GM19193 (cell line): ENCODE measurements around the gene PHLDB3.

Source experiments
- POLR2A ChIP-seq: IDR thresholded peaks from 4 replicates; pipeline ENCODE4 v1.6.1; 2011; ENCODE audit not compliant: insufficient read depth, insufficient read length; ENCODE audit errors: extremely low read depth

The PHLDB3 gene

DNA sequence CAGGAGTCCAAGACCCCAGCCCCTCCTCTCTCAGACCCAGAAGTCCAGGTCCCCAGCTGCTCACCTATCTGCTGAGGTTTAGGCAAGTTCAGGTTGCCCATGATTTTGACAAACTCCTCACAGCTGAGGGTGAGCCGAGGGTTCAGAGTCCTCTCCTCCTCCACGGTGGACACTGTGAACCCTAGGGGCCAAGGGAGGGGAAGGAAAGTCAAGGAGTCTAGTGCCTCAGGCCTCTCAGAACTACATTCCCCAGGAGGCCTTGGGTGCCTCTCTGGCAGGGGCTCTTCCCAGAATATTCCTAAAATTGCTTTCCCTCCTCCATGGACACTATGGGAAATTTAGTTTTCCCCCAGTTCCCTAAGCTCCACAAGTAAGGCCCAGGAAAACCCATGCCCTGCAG lies 3.3 kb upstream of the PHLDB3 start:
- TF ChIP-seq POLR2A, result no peak

DNA sequence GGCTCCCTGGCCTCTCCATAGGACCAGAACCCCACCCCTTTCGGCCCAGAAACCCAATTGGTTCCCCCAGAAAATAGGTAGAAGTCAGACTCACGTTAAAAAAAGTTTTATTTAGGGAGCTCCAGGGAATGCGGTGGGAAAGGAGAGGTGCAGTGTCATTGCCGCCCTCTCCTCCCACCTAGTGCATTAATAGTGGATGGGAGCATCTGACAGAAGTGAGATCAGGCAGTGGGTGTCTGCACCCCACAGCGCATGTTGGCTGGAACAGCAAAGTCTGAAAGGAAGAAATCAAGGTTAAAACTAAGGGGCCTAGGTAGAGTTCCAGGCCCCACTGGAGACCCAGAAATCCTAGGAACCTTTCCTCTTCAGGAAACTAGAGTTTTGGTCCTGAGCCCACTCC lies 2.1 kb upstream of the PHLDB3 start:
- no peak for TF ChIP-seq POLR2A

DNA sequence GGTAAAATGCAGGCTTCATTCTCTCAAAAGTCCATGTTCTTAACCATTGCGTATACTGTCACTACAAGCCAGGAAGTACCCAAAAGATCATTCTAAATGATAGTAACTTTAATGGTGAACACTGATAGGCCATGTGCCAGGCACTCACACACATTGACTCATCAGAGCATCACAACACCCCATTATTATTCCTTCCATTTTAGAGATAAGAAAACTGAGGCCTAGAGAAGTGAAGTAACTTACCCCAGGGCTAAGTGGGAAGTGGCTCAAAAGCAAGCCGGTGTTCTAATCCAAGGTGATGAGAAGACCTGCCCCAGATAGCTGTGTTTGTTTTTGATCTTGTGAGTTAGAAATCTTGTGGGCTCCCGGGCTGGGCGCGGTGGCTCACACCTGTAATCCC lies 1.4 kb upstream of the PHLDB3 start:
- no peak for TF ChIP-seq POLR2A

DNA sequence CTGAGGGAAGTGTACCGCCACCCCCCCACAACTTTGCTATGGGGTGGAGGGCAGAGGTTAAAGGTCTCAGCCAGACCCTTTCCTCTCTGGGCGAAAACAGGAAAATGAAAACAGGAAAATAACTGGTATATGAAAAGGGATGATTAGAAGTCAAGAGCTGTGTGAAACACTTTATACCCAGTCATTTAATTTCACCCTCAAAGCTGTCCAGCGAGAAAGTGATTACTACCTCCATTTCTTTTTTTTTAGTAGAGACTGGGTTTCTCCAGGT lies 575 bp upstream of the PHLDB3 start:
- TF ChIP-seq POLR2A, result no peak

DNA sequence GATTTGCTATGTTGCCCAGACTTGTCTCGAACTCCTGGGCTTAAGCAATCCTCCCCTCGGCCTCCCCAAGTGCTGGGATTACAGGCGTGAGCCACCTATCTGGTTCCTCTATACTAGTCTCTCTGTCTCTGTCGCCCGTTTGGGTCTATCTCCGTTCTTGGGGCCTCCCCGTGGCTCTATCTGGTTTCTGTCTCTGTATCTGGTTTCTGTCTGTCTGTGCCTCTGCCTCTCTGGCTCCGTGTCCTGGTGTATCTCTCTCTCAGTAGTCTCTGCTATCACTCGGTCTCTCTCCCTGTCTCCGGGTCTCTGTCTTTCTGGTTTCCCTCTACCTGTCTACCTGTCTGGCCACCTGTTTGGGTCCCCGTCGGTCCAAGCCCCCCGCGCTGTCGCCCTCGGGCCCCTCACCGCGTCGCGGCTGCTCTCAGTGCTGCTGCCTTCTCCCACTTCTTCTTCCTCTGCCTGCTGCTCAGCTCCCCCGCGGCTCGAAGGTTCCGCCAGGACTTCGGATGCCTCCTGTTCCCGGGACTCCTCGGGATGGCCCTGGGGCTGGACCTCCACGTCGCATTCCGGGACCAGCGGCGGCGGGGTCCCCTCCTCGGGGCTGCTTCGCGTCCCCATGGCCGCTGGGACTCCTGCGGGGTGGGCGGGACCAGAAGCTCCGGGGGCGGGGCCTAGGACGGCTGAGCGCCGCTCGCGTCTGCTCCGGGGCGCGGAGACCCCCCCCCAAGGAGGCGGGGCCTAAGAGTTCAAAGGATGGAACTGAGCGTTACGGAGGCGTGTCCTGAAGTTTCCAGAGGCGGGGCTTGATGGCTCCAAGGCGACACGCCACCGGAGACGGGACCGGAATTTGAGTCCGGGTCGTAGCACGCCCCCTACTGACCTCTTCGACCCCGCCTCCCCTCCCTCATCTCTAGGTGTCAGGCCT lies 783 bp downstream of the PHLDB3 start:
- peak; percentile 62 for TF ChIP-seq POLR2A

DNA sequence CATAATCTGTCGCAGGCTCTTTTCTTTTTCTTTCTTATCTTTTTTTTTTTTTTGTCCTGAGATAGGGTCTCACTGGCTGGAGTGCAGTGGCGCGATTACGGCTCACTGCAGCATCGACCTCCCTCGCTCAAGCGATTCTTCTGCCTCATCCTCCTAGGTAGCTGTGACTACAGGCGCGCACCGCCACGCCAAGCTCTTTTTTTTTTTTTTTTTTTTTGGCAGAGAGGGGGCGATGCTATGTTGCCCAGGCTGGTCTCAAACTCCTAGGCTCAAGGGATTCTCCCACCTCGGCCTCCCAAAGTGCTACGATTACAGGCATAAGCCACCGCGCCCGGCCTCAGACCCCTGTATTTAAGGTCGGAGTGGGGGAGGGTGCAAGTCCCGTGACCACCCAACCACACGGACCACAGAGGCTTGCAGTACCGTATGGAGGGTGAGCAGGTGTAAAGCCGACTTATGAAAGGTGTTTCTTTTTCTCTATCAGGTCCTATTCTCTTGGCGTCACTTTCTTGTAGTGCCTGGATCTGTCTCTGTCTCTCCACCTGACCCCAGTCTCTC lies 2.0 kb downstream of the PHLDB3 start:
- TF ChIP-seq POLR2A, result no peak

DNA sequence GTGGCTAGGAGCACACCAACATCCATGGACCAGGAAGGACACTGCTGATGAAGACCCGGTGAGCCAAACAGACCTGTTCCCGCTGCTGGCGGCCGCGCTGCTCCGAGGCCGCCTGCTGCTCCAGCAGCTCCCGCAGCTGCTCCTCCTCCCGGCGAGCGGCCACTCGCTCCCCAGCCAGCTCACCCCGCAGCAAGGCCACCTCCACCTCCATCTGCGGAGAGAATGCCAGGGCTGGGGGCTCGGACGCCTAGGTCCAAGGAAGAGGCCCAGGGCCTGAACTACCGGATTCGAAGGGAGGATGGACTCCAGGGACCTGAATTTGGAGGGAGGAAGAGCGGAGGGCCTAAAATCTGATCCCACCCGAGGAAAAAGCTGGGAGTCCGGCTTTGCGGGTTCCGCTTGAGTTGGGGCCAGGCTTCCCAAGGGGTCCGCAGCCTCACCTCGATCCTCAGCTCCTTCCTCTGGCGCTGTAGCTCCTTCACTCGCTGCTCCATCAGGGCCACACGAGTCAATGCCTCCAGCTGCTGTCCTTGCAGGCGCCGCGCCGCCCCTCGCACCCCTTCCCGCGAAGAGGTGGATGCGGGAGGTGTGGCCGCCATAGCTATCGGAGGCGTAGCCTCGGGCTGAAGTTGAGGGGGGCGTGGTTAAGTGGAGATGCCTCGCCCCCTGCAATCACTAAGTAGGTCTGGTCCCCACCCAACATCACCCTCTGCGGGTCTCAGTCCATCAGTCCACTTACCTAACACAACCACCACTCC lies 2.7 kb downstream of the PHLDB3 start:
- TF ChIP-seq POLR2A, result no peak

DNA sequence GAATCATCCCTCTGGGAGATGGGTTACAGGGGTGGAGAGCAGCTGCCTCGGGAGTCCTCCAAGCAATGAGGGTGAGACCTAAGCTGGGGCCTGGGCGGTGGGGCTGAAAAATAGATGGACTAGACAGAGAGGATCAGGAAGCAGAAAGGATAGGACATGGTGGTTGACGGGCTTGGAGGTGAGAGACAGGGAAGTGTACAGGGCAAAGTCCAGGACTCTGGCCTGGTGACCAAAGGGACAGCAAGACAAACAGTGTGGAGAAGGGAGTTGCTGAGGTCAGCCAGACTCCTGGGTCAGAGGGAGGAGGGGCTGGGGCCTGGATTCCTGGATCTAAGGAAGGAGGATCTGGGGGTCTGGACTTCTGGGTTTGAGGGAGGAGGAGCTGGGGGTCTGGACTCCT lies 5.5 kb downstream of the PHLDB3 start:
- TF ChIP-seq POLR2A, result no peak

DNA sequence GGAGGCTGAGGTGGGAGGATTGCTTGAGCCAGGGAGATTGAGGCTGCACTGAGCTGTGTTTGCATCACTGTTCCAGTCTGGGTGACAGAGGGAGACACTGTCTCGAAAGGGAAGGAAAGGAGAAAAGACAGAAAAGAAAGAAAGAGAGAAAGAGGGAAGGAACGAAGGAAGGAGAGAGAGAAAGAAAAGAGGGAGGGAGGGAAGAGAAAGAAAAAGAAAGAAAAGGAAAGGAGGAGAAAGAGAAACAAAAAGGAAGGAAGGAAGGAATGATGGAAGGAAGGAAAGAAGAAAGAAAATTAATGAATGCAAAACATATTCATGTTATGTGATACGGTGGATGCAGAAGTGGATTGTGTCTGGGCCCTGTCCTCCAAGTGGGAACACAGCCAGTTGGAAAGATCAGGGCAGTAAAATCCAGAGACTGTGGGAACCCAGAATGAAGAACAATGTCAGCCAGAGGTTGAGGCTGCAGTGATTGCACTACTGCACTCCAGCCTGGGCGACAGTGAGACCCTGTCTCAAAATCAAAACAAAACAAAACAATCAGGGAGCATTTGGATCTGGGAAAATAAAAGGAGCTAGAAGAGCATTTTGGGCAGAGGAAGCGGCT lies 6.2 kb downstream of the PHLDB3 start:
- no peak for TF ChIP-seq POLR2A

DNA sequence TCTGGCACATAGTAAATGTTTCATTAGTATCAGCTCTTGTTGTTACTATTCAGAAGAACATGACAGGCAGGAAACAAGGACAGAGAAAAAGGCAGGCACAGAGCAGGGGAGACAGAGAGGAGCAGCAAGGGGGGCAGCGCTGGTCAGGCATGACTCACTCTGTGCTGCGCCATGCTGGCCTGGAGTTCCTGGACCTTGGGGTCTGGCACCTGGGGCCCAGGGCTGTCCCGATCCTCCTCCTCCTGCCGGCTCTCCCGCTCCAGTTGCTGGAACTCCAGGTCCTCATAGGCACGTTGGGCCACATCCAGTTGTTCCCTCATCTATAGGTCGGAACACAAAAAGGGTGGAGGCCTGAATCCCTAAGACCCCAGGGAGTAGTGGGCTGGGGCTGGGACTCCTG lies 7.6 kb downstream of the PHLDB3 start:
- TF ChIP-seq POLR2A, result no peak

DNA sequence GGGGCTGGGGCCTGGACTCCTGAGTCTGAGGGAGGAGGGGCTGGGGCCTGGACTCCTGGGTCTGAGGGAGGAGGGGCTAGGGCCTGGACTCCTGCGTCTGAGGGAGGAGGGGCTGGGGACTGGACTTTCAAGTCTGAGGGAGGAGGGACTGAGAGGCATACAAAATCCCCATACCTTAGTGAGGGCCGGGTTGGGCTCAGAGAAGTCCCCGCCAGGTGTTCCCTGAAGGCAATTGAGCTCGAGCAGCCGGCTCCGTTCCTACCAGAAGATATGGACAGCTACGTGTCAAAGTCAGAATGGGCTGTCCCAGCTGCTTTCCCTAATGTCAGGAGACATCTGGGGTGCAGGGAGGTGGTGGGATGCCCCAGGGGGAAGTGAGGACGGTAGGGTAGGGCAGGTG lies 9.5 kb downstream of the PHLDB3 start:
- no peak for TF ChIP-seq POLR2A

DNA sequence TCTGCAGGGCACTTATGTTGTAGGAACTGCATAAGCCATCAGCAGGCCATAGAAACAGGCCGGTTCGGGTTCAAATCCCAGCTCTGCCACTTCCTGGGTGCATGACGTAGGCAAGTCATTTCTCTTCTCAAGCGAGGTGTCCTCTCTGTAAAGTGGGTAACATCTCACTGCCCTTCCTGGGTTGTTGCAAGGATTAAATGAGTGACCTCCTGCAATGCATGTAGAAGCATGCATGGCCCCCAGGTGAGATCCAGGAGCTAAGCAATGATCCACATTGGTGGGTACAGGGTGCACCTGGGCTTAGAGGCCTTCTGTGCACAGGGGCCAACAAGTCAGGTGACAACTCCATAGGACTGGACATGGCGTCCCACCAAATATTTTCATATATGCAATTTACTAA lies 13.8 kb downstream of the PHLDB3 start:
- no peak for TF ChIP-seq POLR2A

DNA sequence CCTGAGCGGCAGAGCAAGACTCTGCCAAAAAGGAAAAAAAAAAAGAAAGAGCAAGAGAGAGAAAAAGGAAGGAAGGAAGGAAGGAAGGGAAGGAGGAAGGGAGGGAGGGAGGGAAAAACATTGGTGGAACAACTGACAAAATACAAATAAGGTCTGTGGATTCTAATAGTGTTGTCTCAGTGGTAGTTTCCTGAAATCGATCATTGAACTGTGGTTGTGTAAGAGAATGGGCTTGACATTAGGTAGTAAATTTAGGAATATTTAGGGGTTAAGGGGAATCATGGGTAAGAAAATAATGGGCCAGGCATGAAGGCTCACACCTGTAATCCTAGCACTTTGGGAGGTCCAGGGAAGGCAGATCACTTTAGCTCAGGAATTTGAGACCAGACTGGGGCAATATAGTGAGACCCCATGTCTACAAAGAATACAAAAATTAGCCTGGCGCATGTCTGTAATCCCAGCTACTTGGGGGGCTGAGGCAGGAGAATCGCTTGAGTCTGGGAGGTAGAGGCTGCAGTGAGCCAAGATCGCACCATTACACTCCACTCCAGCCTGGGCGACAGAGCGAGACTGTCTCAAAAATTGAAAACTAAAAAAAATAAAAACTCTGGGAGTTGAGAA lies 14.5 kb downstream of the PHLDB3 start:
- TF ChIP-seq POLR2A, result no peak

DNA sequence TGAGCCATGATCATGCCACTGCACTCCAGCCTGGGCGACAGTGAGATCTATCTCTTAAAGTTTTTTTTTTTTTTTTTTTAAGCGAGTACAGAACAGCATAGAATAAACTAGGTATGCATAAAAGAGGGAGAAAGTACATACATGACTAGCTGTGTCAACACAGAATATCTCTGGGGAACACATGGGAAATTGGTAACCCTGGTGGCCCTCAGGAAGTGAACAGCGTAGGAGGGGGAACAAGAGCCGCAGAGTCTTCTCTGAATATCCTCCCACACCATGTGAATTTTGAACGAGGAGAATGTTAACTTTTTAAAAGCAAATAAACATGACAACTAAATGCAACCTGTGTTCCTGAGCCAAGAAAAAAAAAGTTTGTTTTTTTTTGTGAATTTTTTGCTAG lies 15.2 kb downstream of the PHLDB3 start:
- no peak for TF ChIP-seq POLR2A

DNA sequence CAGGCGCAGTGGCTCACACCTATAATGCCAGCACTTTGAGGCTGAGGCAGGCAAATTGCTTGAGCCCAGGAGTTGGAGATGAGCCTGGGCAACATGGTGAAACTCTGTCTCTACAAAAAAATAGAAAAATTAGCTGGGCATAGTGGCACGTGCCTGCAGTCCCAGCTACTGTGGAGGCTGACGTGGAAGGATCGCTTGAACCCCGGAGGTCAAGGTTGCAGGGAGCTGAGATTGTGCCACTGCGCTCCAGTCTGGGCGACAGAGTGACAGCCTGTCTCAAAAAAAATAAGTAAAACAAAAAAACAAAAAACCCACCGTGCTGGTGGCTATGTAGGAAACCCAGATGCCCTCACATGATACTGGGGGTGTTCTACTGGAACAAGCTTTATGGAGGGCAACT lies 16.4 kb downstream of the PHLDB3 start:
- TF ChIP-seq POLR2A, result no peak

DNA sequence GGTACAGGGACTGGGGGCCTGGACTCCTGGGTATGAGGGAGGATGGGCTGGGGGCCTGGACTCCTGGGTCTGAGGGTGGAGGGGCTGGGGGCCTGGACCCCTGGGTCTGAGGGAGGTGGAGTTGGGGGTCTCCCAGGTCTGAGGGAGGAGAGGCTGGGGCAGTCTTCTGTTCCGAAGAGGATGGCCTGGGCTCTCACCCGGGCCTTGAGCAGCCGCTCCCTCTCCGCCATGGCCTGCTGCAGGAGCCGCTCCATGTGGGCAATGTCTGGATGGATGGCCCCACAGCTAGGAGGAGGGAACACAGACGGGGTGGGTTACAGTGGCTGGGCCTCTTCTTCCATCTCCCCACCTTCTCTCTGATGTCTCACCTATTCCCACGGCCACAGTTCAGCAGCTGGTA lies 18.1 kb downstream of the PHLDB3 start:
- no peak for TF ChIP-seq POLR2A

DNA sequence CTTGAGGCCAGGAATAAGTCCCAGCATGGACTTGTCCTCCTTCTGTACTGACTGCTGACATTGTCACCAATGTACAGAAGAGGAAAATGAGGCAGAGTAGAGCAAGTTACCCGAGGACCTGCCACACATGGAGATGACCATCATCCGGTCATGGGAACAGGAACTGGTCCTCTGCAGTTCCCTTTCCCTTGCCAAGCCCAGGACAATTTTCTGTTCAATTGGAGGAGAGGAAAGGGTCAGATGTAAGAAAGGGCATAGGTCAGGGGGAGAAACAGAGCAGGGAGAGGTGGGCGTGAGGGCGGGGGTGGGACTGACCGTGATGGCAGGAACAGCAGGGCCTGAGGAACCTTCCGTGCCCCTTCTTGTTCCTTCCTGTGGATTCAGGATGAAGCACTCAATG lies 18.6 kb downstream of the PHLDB3 start:
- TF ChIP-seq POLR2A, result no peak
